Pancreas (tissue), 10 donors: ENCODE measurements around the gene CCDC88C. TPM values are rescaled to one million over a fixed set of nuclear protein-coding genes. Genes with fewer than 3 reads are reported as not detected.
"Not testable (repeated sequence)": the region's sequence is repeated elsewhere in the genome, so short reads cannot be mapped to it uniquely, and the experiment has no call there.

ENCODE experiments used
- ATAC-seq, 4 donors: fragments of 200-7000 bp; cut with Tn5 transposase; one replicate each; pipeline versions ENCODE4 v1.8.0 to v1.9.1; 2020; ENCODE audit warnings: mild to moderate bottlenecking in 4 of 4, moderate library complexity in 4 of 4
- DNase-seq, 6 donors: peaks; one replicate each; pipeline ENCODE4 v3.0.0-alpha.2; 2020
- FAIRE-seq: peaks from 2 replicates; lab custom pipeline; 2012; peaks lifted over from hg19 to GRCh38; lab: Jason Lieb, UNC
- H3K27ac ChIP-seq, 4 donors: fragments of 200-600 bp; sonication (generic); 1 replicate in 3 of 4; 2 replicates in 1 of 4; pipeline versions ENCODE4 v1.5.0 to v1.8.0; 2020
- H3K27me3 ChIP-seq, 4 donors: fragments of 200-600 bp; one replicate each; pipeline ENCODE4 v1.8.0; 2021
- H3K36me3 ChIP-seq, 3 donors: fragments of 200-600 bp; sonication (generic) in 1 of 3; one replicate each; pipeline versions ENCODE4 v1.5.0 to v1.8.0; 2020 to 2021
- H3K4me1 ChIP-seq, 3 donors: fragments of 200-600 bp; one replicate each; pipeline ENCODE4 v1.8.0; 2021
- H3K4me3 ChIP-seq, 4 donors: fragments of 200-600 bp; sonication (generic) in 2 of 4; one replicate each; pipeline versions ENCODE4 v1.5.0 to v1.8.0; 2020 to 2021
- H3K9me3 ChIP-seq, 4 donors: fragments of 200-600 bp; one replicate each; pipeline ENCODE4 v1.8.0; 2021
- WGBS, 2 donors: extraction: QIAGEN DNeasy Blood & Tissue Kit; methylation state at CpG; one replicate each; pipeline ENCODE4 v1.1.7; 2013; 5-methylcytosine and 5-hydroxymethylcytosine counted together
- intact Hi-C, 3 donors: fragments of 100-400 bp; cut with DNase I; formaldehyde crosslinking; loops; one replicate each; pipeline versions ENCODE4 v1.11.1 to v1.14.2; 2022
- polyA plus RNA-seq, 2 donors: library from polyadenylated mRNA; stranded (reverse); fragments of 200-250 nt; gene quantifications; one replicate each; pipeline ENCODE4 v1.2.3, GENCODE V29; 2013
- total RNA-seq, 6 donors: library from RNA; stranded (reverse); fragmentation: NEBNext Ultra II Directional in 4 of 6; extraction: Animal tissue kit (Norgen Biotek cat#: 25700) in 4 of 6; gene quantifications; one replicate each; pipeline versions ENCODE4 v1.2.1 to v1.2.4, GENCODE V29; 2021 to 2023
- TF ChIP-seq, protein P1 (sequence below), 4 donors: fragments of 200-600 bp; sonication (generic) in 3 of 4; IDR thresholded peaks; one replicate each; pipeline versions ENCODE4 v1.5.0 to v1.8.0; 2021; ENCODE audit warnings: antibody characterized with exemption in 4 of 4
- donor health status: healthy with polysubstance abuse.
- donor health status: DM: no; HTN: no; CAD: no; lungs with moderate emphysema.
- donor health status: DM: no; HTN: no; CAD: no.
- donor health status: control.
- donor health status: control.
- donor health status: Bipolar disorder and iron deficiency.
- donor health status: DM: yes; HTN: yes; CAD: no.
- donor health status: DM: no; HTN: no; CAD: no.
- donor health status: DM: no; HTN: no; CAD: no.
- donor health status: DM: yes; HTN: yes; CAD: no.

The CCDC88C gene
- total and polyA plus RNA-seq, 8 donors: 10.3 to 20.2 (median 14.6) TPM

DNA sequence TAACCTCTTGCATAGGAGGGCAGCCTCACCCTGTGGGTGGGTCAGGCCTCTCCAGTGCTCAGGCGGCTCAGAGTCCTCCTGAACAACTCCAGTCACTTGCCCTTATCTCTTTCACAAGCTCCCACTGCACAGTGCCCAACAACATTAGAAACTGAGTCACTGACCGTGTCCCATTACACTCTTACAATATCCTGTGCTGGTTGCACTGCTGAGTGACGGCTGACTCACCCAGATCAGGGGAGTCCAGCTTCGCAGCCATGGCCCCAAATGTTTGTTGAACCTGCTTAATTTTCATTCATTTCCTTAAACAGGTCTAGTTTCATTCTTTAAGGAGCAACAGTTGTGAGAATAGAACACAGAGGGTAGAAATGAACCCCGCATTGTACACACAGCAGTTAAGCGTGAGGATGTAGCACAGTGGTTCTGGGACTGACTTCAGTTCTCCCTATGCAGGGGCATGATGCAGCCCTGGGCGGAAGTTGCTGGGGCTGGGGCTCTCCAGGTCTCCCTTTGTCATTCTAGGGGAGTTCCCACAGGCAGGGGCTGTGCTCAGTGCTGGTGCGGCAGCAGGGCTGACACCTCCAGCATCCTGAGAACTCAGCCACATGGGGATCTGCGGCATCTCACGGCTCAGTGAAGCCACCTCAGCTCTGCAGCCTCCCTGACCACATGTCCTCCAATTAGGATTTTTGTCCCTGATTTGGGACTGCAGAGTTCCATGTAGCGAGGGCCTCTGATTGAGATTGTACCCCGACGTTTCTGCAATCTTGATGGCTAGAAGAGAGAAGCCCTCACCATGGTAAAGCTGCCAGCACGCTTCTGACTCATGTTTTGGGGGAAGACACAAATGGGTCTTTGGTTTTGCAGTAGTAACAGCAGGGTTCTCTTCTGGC, 189.3 kb downstream of the CCDC88C start:
- no peaks in the 10 kb centered on the region for H3K27me3 ChIP-seq
- no peaks in the 10 kb centered on the region for H3K4me1 ChIP-seq
- FAIRE-seq (no peak), ATAC-seq (no peak), DNase-seq (no peak)
- no peak overlapping the region for H3K4me3 ChIP-seq
- intact Hi-C loops: no loop called here
- TF ChIP-seq, protein P1, sequence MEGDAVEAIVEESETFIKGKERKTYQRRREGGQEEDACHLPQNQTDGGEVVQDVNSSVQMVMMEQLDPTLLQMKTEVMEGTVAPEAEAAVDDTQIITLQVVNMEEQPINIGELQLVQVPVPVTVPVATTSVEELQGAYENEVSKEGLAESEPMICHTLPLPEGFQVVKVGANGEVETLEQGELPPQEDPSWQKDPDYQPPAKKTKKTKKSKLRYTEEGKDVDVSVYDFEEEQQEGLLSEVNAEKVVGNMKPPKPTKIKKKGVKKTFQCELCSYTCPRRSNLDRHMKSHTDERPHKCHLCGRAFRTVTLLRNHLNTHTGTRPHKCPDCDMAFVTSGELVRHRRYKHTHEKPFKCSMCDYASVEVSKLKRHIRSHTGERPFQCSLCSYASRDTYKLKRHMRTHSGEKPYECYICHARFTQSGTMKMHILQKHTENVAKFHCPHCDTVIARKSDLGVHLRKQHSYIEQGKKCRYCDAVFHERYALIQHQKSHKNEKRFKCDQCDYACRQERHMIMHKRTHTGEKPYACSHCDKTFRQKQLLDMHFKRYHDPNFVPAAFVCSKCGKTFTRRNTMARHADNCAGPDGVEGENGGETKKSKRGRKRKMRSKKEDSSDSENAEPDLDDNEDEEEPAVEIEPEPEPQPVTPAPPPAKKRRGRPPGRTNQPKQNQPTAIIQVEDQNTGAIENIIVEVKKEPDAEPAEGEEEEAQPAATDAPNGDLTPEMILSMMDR (IDR thresholded peaks at IDR 0.05): no peak
- H3K27ac ChIP-seq: no peak overlapping the region
- no peaks in the 10 kb centered on the region for H3K36me3 ChIP-seq
- H3K9me3 ChIP-seq: no peaks in the 10 kb centered on the region
- 93 to 96% methylated on average over 14 of the region's 14 CpGs for WGBS, 2 donors

DNA sequence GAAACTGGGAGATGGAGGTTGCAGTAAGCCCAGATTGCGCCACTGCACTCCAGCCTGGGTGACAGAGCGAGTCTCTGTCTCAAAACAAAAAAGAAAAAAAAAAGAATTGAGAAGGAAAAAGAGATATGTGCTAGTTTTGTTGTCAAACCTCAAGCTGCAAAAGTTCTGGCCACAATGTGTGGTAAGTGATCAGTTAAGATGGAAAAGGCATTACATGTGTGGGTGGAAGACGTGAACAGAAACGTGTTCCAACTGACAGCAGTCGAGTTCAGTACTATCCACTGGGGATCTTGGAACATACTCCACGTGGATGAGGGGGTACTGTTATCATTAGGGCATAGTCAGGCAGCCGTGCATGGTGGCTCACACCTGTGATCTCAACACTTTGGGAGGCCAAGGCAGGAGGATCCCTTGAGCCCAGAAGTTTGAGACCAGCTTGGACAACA, 190.4 kb downstream of the CCDC88C start:
- no peak for FAIRE-seq
- 81 to 89% methylated on average over 7 of the region's 7 CpGs for whole genome bisulfite sequencing, 2 donors
- intact Hi-C loops: no loop called here

DNA sequence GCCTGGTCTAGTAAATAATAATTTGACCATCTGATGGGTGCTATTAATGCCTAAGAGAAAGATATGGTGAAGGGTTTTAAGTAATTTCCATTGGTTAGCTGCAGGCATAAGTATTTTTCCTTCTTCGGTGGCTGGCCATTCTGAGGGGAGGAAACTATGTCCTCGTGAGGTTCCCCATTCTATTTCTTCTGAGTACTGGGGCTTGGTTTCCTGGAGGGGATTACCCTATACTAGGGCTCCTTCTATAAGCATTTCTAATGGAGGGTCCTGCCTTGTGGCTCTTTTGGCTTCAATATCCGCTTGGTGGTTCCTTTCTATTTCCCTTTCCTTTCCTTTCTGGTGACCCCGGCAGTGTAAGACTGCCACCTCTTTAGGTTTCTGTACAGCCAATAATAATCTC, 191.3 kb downstream of the CCDC88C start:
- ATAC-seq, H3K9me3 ChIP-seq, FAIRE-seq, DNase-seq, H3K27me3 ChIP-seq, H3K36me3 ChIP-seq, H3K4me1 ChIP-seq, intact Hi-C loops, H3K4me3 ChIP-seq, H3K27ac ChIP-seq: not testable (repeated sequence)
- 97 to 99% methylated on average over 4 of the region's 4 CpGs for WGBS, 2 donors

More for the DNA sequence above, 190.4 kb downstream of the CCDC88C start:
- Histone ChIP-seq H3K27ac (no peak overlapping the region), H3K27me3 (no peaks in the 10 kb centered on the region), H3K4me1 (no peaks in the 10 kb centered on the region), H3K4me3 (no peak overlapping the region), H3K36me3 (no peaks in the 10 kb centered on the region), H3K9me3 (no peaks in the 10 kb centered on the region)
- DNase-seq (no peak), ATAC-seq (no peak)
- TF ChIP-seq, protein P1 (IDR thresholded peaks at IDR 0.05): no peak

DNA sequence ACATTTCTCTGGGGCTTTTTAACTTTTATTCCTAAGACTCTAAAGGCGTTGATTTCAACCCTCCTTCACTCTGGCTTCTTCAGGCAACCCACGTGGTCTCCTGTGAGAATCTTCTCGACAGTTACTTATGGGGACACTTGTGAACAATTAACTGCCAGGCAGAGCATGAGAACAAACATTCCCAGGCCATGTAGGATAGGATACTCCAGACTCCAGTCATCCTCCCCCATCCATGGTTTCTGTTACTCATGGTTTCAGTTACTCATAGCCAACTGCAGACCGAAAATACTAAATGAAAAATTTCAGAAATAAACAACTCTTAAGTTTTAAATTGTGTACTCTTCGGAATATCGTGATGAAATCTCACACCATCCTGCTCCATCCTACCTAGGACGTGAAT, 192.6 kb downstream of the CCDC88C start:
- no peaks in the 10 kb centered on the region for H3K4me1 ChIP-seq
- no peak for DNase-seq
- H3K27me3 ChIP-seq: no peaks in the 10 kb centered on the region
- FAIRE-seq: no peak
- ATAC-seq: no peak
- intact Hi-C loops: no loop called here
- H3K4me3 ChIP-seq: no peak overlapping the region
- TF ChIP-seq, protein P1 (IDR thresholded peaks at IDR 0.05): no peak
- WGBS, 2 donors: 91 to 95% methylated on average over 7 of the region's 7 CpGs
- no peaks in the 10 kb centered on the region for H3K9me3 ChIP-seq
- no peak overlapping the region for H3K27ac ChIP-seq
- no peaks in the 10 kb centered on the region for H3K36me3 ChIP-seq

DNA sequence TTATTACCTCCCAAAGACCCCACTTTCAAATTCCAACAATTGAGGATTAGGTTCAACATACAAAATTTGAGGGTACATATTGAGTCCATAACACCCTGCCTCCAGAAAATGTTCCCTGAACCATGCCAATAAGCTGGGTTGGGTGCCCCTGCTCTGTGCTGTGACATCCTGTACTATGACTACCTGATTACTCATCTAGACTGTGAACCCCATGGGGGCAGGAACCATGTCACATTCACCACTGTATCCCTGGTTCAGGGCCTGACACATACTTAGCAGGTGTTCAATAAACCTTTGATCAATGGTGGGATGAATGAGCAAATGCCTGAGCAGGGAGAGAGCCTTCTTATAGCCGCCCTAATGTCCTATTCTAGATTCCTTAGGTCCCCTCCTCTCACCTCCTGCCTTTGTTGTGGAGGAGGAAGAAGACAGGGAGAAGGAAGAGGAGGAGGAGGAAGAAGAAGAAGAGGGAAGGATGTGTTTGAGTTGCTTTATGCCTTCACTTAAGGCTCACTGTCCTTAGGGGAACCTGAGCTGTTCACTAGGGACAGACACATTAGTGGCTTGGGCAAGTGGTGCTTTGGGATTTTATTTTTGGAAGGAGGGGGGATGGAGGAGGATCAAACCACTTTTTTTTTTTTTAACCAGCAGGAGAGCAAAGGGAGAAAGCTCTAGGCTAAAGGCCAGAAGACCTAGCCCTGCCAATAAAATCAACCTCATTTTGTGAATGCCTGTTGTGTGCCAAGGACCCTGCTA, 194.4 kb downstream of the CCDC88C start:
- DNase-seq: no peak
- Histone ChIP-seq H3K27me3 (no peaks in the 10 kb centered on the region), H3K4me3 (no peak overlapping the region), H3K9me3 (no peaks in the 10 kb centered on the region), H3K4me1 (no peaks in the 10 kb centered on the region), H3K36me3 (peaks cover 0 to 3% (median 0%) of the 10 kb centered on the region in 3 donors), H3K27ac (no peak overlapping the region)
- intact Hi-C loops: no loop called here
- FAIRE-seq: no peak
- ATAC-seq: no peak
- WGBS, 2 donors: 92 to 100% methylated on average over 1 of the region's 1 CpG
- TF ChIP-seq, protein P1 (IDR thresholded peaks at IDR 0.05): no peak

Other genes starting within 250 kb of the CCDC88C start
- under 1 TPM in 5 of 6 donors, not detected in 1; 0.09 to 0.90 (median 0.20) TPM for gene GPR68, start 173.1 kb downstream of the CCDC88C start, total RNA-seq
- gene GPR68, start 173.1 kb downstream of the CCDC88C start, polyA plus RNA-seq: under 1 TPM; 0.23 to 0.33 TPM
- 10 to 100 TPM; 26.2 to 48.4 (median 33.0) TPM for gene PPP4R3A, start 92.5 kb upstream of the CCDC88C start, total RNA-seq
- 10 to 100 TPM; 34.7 to 45.7 TPM for gene PPP4R3A, start 92.5 kb upstream of the CCDC88C start, polyA plus RNA-seq